ENCODE data around the gene SPATA3. TPM values are rescaled to one million over a fixed set of nuclear protein-coding genes. Genes with fewer than 3 reads are reported as not detected.

The SPATA3 gene
- total and polyA plus RNA-seq, 2 experiments from 2014 or later = not detected

GRCh38 chr2:230968921-230969658, 26.8 kb upstream of the SPATA3 start:
- Histone ChIP-seq H3K27ac (ENCODE audit: low read depth) (no peak overlapping the region), H2AFZ (peak overlapping the region; percentile 89), H3K27me3 (ENCODE audit: insufficient read depth) (no peaks in the 10 kb centered on the region), H3K79me2 (replicated peaks; ENCODE audit: insufficient read depth) (no peaks in the 10 kb centered on the region), H3K4me1 (ENCODE audit: insufficient read depth) (no peaks in the 10 kb centered on the region), H3K9me2 (ENCODE audit: insufficient read depth) (no peaks in the 10 kb centered on the region), H4K20me1 (replicated peaks; ENCODE audit: insufficient read depth) (no peaks in the 10 kb centered on the region), H3K4me3 (no peak overlapping the region), H3K36me3 (ENCODE audit: insufficient read depth) (no peaks in the 10 kb centered on the region), H3K4me2 (no peak overlapping the region), H3F3A (replicated peaks; ENCODE audit: low read depth) (no peaks in the 10 kb centered on the region)
- Mint-ChIP-seq H3K36me3 (ENCODE audit: low read depth) (no peaks in the 10 kb centered on the region), H3K27me3 (ENCODE audit: insufficient read depth, low read depth, poor library complexity) (no peaks in the 10 kb centered on the region), H3K9me3 (no peaks in the 10 kb centered on the region; the same call in 2 of the 3 replicates), H3K4me1 (no peaks in the 10 kb centered on the region), H3K27ac (no peak overlapping the region), H3K4me3 (no peak overlapping the region)
- no peak for TF ChIP-seq CREB1 (CRISPR knock-in tag; IDR thresholded peaks at IDR 0.05; ENCODE audit: low read depth)
- TF ChIP-seq NANOG (IDR thresholded peaks at IDR 0.05; ENCODE audit: borderline replicate concordance) = no peak
- no peak for TF ChIP-seq ETS1 (IDR thresholded peaks at IDR 0.05)
- TF ChIP-seq POLR2AphosphoS5 (IDR thresholded peaks at IDR 0.05; ENCODE audit: low read depth) = no peak
- no peak for TF ChIP-seq STAT1 (IDR thresholded peaks at IDR 0.05; ENCODE audit: unreplicated experiment)
- no peak for TF ChIP-seq EZH2phosphoT487 (IDR thresholded peaks at IDR 0.05; ENCODE audit: unreplicated experiment)
- no peak for TF ChIP-seq JUNB (IDR thresholded peaks at IDR 0.05; ENCODE audit: unreplicated experiment)
- no peak for TF ChIP-seq REST (IDR thresholded peaks at IDR 0.05; ENCODE audit: unreplicated experiment)
- no peak for TF ChIP-seq EZH2 (IDR thresholded peaks at IDR 0.05; ENCODE audit: low read depth, unreplicated experiment)
- TF ChIP-seq ZNF114 (CRISPR knock-in tag; IDR thresholded peaks at IDR 0.05) = no peak
- TF ChIP-seq ZNF462 (CRISPR knock-in tag; IDR thresholded peaks at IDR 0.05) = no peak
- TF ChIP-seq ZNF331 (CRISPR knock-in tag; IDR thresholded peaks at IDR 0.05; ENCODE audit: low read depth) = no peak
- ATAC-seq (no peak), DNase-seq (ENCODE audit: low spot score) (no peak)
